HepG2 (cell line): ENCODE results near the gene S100P. TPM values are rescaled to one million over a fixed set of nuclear protein-coding genes. Genes with fewer than 3 reads are reported as not detected.

Experiments
- ATAC-seq: fragments of 200-7000 bp; cut with Tn5 transposase; 3 replicates; pipeline ENCODE4 v1.9.1; 2020; ENCODE audit warnings: mild to moderate bottlenecking, moderate library complexity
- BruUV-seq: library from RNA; stranded (reverse); fragments of 400-500 nt; replicated peaks from 2 replicates; lab custom pipeline; 2021; lab: Mats Ljungman, UMichigan
- CTCF ChIA-PET: fragments of 300-600 bp; formaldehyde crosslinking; extraction: SDS; loops from one replicate; lab custom pipeline; 2021; ENCODE audit warnings: low total read pairs, inconsistent platforms, low intra/inter-chr PET ratio; lab: Yijun Ruan, JAX
- POLR2A ChIA-PET: fragments of 350-600 bp; sonication (Branson Sonifier 250); formaldehyde crosslinking; loops from one replicate; lab custom pipeline; 2020; ENCODE audit warnings: antibody characterized with exemption, inconsistent platforms; lab: Yijun Ruan, JAX
- DNase-seq: peaks from one replicate; pipeline ENCODE4 v3.0.0-alpha.2; 2015; ENCODE audit warnings: low spot score
- FAIRE-seq: peaks from 3 replicates; lab custom pipeline; 2011; peaks lifted over from hg19 to GRCh38; lab: Jason Lieb, UNC
- H2AFZ ChIP-seq: one replicate; pipeline ENCODE4 v1.6.1; 2011; ENCODE audit warnings: low read length, inconsistent platforms
- H3K27ac ChIP-seq: fragments of 300-600 bp; 3 replicates; pipeline ENCODE4 v1.8.0; 2011; ENCODE audit warnings: mixed run types, mild to moderate bottlenecking, mixed read lengths, low read length, inconsistent platforms; ENCODE audit not compliant: insufficient read depth; ENCODE audit errors: extremely low read length
- H3K27me3 ChIP-seq, 2 experiments: fragments of 200-600 bp in 1 of 2; 2 replicates in 1 of 2; 3 replicates in 1 of 2; pipeline versions ENCODE4 v1.6.0 to v1.8.0; 2011; ENCODE audit warnings: low read length in 2 of 2, mild to moderate bottlenecking in 2 of 2, moderate library complexity in 2 of 2, inconsistent platforms in 1 of 2; ENCODE audit not compliant: insufficient read depth in 2 of 2, control insufficient read depth in 1 of 2
- H3K36me3 ChIP-seq, 2 experiments: fragments of 200-600 bp in 1 of 2; replicated peaks in 1 of 2; 2 replicates in 1 of 2; 3 replicates in 1 of 2; pipeline versions ENCODE4 v1.5.1 to v1.8.0; 2011; ENCODE audit warnings: low read length in 2 of 2, inconsistent platforms in 1 of 2; ENCODE audit not compliant: insufficient read depth in 2 of 2, control insufficient read depth in 1 of 2
- H3K4me1 ChIP-seq: 2 replicates; pipeline ENCODE4 v1.5.1; 2012; ENCODE audit warnings: low read length, inconsistent platforms; ENCODE audit not compliant: insufficient read depth
- H3K4me2 ChIP-seq: 2 replicates; pipeline ENCODE4 v1.6.0; 2011; ENCODE audit warnings: low read depth, low read length, inconsistent platforms
- H3K4me3 ChIP-seq, 3 experiments: fragments of 200-600 bp in 1 of 3; sonication (generic), shearing (Covaris generic) in 1 of 3; replicated peaks in 1 of 3; 2 replicates each; pipeline ENCODE4 v1.5.1; 2011 to 2016; ENCODE audit warnings: low read length in 3 of 3, inconsistent platforms in 2 of 3, low read depth in 2 of 3, mild to moderate bottlenecking in 2 of 3, control low read depth in 1 of 3, mixed read lengths in 1 of 3; ENCODE audit not compliant: insufficient read depth in 1 of 3
- H3K79me2 ChIP-seq: one replicate; pipeline ENCODE4 v1.6.1; 2011; ENCODE audit warnings: low read length, inconsistent platforms; ENCODE audit not compliant: insufficient read depth
- H3K9ac ChIP-seq: 2 replicates; pipeline ENCODE4 v1.6.0; 2011; ENCODE audit warnings: mild to moderate bottlenecking, low read depth, low read length, inconsistent platforms; ENCODE audit not compliant: insufficient read depth
- H3K9me3 ChIP-seq: 2 replicates; pipeline ENCODE4 v1.5.1; 2012; ENCODE audit warnings: mild to moderate bottlenecking, low read length
- H4K20me1 ChIP-seq: 2 replicates; pipeline ENCODE4 v1.6.0; 2011; ENCODE audit warnings: inconsistent platforms, mild to moderate bottlenecking, low read length, moderate library complexity; ENCODE audit not compliant: insufficient read depth
- CTCF ChIP-seq: sonication (generic); formaldehyde crosslinking; IDR thresholded peaks from 2 replicates; pipeline ENCODE4 v1.5.0; 2020; ENCODE audit warnings: mild to moderate bottlenecking, missing genetic modification reagents, moderate library complexity
- HBP1 ChIP-seq: IDR thresholded peaks from 2 replicates; pipeline ENCODE4 v1.6.1; 2016; ENCODE audit warnings: low read depth, control low read depth
- MEIS1 ChIP-seq: sonication (generic); formaldehyde crosslinking; IDR thresholded peaks from 2 replicates; pipeline ENCODE4 v1.9.0; 2021; ENCODE audit warnings: mild to moderate bottlenecking, missing genetic modification reagents, moderate library complexity, borderline replicate concordance
- ZBTB33 ChIP-seq: sonication (generic); formaldehyde crosslinking; IDR thresholded peaks from 2 replicates; pipeline ENCODE4 v1.4.0; 2020; ENCODE audit warnings: missing genetic modification reagents
- ZBTB38 ChIP-seq: sonication (generic); formaldehyde crosslinking; IDR thresholded peaks from 2 replicates; pipeline ENCODE4 v1.5.1; 2020; ENCODE audit warnings: mild to moderate bottlenecking, missing genetic modification reagents
- ZNF160 ChIP-seq: sonication (generic); formaldehyde crosslinking; IDR thresholded peaks from 2 replicates; pipeline ENCODE4 v1.8.0; 2022; ENCODE audit warnings: mild to moderate bottlenecking, inconsistent platforms, missing genetic modification reagents
- ZNF564 ChIP-seq: sonication (generic); formaldehyde crosslinking; IDR thresholded peaks from 2 replicates; pipeline ENCODE4 v1.8.1; 2023; ENCODE audit warnings: mild to moderate bottlenecking, missing genetic modification reagents
- WGBS: methylation state at CpG from one replicate; pipeline ENCODE4 v1.1.6; 2017; ENCODE audit warnings: low lambda C conversion rate; 5-methylcytosine and 5-hydroxymethylcytosine counted together
- in situ Hi-C: cut with HindIII; loops from 2 replicates; pipeline ENCODE4 v1.10.0; 2017; ENCODE audit warnings: low pct_unique_long_range_greater_than_20kb; ENCODE audit not compliant: extremely low pct_ligation_motif_present
- intact Hi-C: fragments of 100-400 bp; cut with micrococcal nuclease; formaldehyde crosslinking; loops from one replicate; pipeline ENCODE4 v1.10.0; 2022; ENCODE audit not compliant: unreplicated experiment
- polyA plus RNA-seq, 8 experiments: library from polyadenylated mRNA; depleted of rRNA in 3 of 8; stranded (reverse) in 7 of 8; unstranded in 1 of 8; fragments of >200 nt; fragmentation: Illumina TruSeq in 4 of 8; extraction: Trizol in 4 of 8; gene quantifications; 2 replicates each; pipeline versions ENCODE4 v1.2.1 to v1.2.3, GENCODE V29; 2011 to 2016; ENCODE audit warnings: low read depth in 4 of 8, missing spikeins in 1 of 8, mixed read lengths in 1 of 8; ENCODE audit not compliant: insufficient read depth in 1 of 8
- total RNA-seq, 5 experiments: library from RNA; depleted of rRNA; stranded (reverse); fragments of >200 nt; fragmentation: Illumina TruSeq; extraction: Trizol; gene quantifications; 2 replicates each; pipeline ENCODE4 v1.2.3, GENCODE V29; 2016; ENCODE audit warnings: low read depth in 1 of 5
- TF ChIP-seq, protein P1 (sequence below): IDR thresholded peaks from 2 replicates; pipeline ENCODE4 v1.6.1; 2016; ENCODE audit warnings: missing compliant biosample characterization, missing genetic modification reagents, borderline replicate concordance
- TF ChIP-seq, protein P2 (sequence below): sonication (generic); formaldehyde crosslinking; IDR thresholded peaks from 2 replicates; pipeline ENCODE4 v1.4.0; 2020; ENCODE audit warnings: mild to moderate bottlenecking, missing genetic modification reagents

The S100P gene
- total and polyA plus RNA-seq, 2 of the 13 experiments (the other 11 are each of a cell fraction or from before 2014, with no cell fraction given) = 278 to 1,649 TPM

GRCh38 chr4:6727943-6728250 lies 34.2 kb downstream of the S100P start:
- POLR2A ChIA-PET = interaction anchor here (0.7 to 1.9 kb wide), 2 partner anchors 21 to 40 kb away, joined by 4 to 5 read pairs; no protein-coding TSS in a partner anchor
- H3K27me3 ChIP-seq = no peaks in the 10 kb centered on the region
- no peak overlapping the region for H3K4me3 ChIP-seq
- FAIRE-seq (no peak), ATAC-seq (no peak), DNase-seq (no peak)
- H3K9ac ChIP-seq = no peak overlapping the region
- 93% methylated on average over 3 of the region's 3 CpGs for WGBS
- intact Hi-C loops = no loop called here
- no TSS peak for BruUV-seq
- no peak overlapping the region for H3K4me2 ChIP-seq
- H3K79me2 ChIP-seq = no peaks in the 10 kb centered on the region
- peaks cover 77% of the 10 kb centered on the region for H3K4me1 ChIP-seq
- in situ Hi-C loops = no loop called here
- TF ChIP-seq ZNF160 (no peak), MEIS1 (CRISPR knock-in tag) (no peak), HBP1 (CRISPR knock-in tag) (no peak)
- TF ChIP-seq, protein P1, sequence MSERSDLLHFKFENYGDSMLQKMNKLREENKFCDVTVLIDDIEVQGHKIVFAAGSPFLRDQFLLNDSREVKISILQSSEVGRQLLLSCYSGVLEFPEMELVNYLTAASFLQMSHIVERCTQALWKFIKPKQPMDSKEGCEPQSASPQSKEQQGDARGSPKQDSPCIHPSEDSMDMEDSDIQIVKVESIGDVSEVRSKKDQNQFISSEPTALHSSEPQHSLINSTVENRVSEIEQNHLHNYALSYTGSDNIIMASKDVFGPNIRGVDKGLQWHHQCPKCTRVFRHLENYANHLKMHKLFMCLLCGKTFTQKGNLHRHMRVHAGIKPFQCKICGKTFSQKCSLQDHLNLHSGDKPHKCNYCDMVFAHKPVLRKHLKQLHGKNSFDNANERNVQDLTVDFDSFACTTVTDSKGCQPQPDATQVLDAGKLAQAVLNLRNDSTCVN (CRISPR knock-in tag) = no peak
- CTCF ChIA-PET = no interaction called here
- H2AFZ ChIP-seq = no peak overlapping the region
- no peaks in the 10 kb centered on the region for H4K20me1 ChIP-seq
- H3K27ac ChIP-seq = no peak overlapping the region
- no peaks in the 10 kb centered on the region for H3K36me3 ChIP-seq
- no peaks in the 10 kb centered on the region for H3K9me3 ChIP-seq

GRCh38 chr4:6728320-6729029 lies 34.8 kb downstream of the S100P start:
- H3K4me2 ChIP-seq = no peak overlapping the region
- DNase-seq = no peak
- TF ChIP-seq CTCF (CRISPR knock-in tag) (peak; percentile 18; the same call in 1 of the 2 replicates), ZBTB33 (CRISPR knock-in tag) (peak; percentile 74), ZBTB38 (CRISPR knock-in tag) (0 out of 2 replicates have a peak, but pooled peaks have one; percentile 32), ZNF564 (no peak)
- TF ChIP-seq, protein P2, sequence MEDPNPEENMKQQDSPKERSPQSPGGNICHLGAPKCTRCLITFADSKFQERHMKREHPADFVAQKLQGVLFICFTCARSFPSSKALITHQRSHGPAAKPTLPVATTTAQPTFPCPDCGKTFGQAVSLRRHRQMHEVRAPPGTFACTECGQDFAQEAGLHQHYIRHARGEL (CRISPR knock-in tag) = no peak
- intact Hi-C loops (no loop called here), in situ Hi-C loops (no loop called here)
- no peaks in the 10 kb centered on the region for H3K9me3 ChIP-seq
- no peaks in the 10 kb centered on the region for H3K36me3 ChIP-seq
- no peak for ATAC-seq
- ChIA-PET POLR2A (interaction anchor here (0.7 to 1.9 kb wide), 2 partner anchors 21 to 39 kb away, joined by 3 to 5 read pairs; no protein-coding TSS in a partner anchor), CTCF (no interaction called here)
- H3K4me1 ChIP-seq = peaks cover 80% of the 10 kb centered on the region
- no peak for FAIRE-seq
- no peak overlapping the region for H2AFZ ChIP-seq
- H4K20me1 ChIP-seq = no peaks in the 10 kb centered on the region
- no TSS peak for BruUV-seq
- no peak overlapping the region for H3K9ac ChIP-seq
- no peak overlapping the region for H3K27ac ChIP-seq
- no peaks in the 10 kb centered on the region for H3K79me2 ChIP-seq
- no peaks in the 10 kb centered on the region for H3K27me3 ChIP-seq
- WGBS = 85% methylated on average over 15 of the region's 15 CpGs
- no peak overlapping the region for H3K4me3 ChIP-seq
